Right kidney (tissue), 1 donor: ENCODE measurements around the gene EID2B.

Experiments
- DNase-seq: peaks from one replicate; pipeline ENCODE4 v3.0.0-alpha.2; 2016

Gene EID2B

GRCh38 chr19:39499932-39500331, 32.7 kb downstream of the EID2B start:
- no peak for DNase-seq

DNA sequence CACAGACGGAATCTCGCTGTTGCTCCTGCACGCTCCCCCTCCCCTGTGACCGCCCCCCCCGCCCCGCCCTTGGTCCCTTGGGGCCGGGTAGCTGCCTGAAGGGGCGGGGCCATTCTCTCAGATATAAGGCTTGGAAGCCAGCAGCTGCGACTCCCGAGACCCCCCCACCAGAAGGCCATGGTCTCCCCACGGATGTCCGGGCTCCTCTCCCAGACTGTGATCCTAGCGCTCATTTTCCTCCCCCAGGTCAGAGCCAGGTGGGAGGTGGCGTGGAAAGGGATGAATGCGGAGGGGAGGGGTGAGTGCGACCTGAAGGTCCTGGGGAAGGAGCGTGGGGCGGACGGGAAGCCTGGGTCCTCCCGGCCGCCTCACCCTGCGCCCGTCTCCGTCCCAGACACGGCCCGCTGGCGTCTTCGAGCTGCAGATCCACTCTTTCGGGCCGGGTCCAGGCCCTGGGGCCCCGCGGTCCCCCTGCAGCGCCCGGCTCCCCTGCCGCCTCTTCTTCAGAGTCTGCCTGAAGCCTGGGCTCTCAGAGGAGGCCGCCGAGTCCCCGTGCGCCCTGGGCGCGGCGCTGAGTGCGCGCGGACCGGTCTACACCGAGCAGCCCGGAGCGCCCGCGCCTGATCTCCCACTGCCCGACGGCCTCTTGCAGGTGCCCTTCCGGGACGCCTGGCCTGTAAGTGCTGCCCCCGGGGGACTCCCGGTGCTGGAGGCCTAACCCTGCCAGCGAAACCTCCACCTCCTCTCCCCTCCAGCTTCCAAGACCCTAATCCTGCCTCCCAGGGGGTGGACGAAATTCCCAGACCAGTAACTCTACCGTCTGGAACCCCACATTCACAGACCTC, 33.6 kb downstream of the EID2B start, which contains the start of gene DLL3:
Gene DLL3, plus strand, starts transcription at position 150 of the 845 bp plus-strand sequence. Its CDS starts 28 bp downstream, at position 178.
- peak; percentile 65 for DNase-seq

DNA sequence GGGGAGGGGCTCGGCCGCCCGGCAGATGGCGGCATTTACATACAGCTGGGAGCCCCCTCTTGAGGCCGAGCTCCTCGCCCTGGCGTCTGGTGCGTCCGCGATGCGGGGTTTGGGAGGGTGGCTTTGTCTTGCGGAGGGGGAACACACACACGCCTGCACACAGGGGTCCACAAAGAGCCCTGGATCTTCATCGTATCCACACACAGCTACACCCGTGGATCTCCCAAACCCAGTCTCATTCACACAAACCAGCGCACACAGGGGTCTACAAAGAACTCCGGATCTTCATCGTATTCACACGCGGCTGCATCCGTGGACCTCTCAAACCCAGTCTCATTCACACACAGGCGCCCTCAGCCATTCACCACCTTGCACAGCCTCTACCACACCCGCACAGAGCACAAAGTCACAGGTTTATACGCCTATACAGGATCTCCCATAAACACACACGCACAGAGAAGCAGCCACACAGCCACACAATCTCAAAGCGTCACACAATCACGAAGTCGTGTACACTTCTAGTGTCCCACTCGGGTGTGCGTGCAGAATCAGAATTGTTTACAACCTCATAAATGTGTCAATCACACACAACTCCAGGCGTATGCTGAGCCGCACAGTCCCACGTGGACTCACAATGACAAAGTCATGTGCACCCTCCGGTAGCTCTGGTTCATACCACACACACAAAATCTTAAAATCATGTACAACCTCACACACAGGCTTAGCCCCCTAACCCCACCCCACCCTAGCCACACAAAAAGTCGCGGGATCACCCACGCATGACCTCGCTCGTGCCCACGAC, 34.5 kb downstream of the EID2B start:
- peak; percentile 73 for DNase-seq

DNA sequence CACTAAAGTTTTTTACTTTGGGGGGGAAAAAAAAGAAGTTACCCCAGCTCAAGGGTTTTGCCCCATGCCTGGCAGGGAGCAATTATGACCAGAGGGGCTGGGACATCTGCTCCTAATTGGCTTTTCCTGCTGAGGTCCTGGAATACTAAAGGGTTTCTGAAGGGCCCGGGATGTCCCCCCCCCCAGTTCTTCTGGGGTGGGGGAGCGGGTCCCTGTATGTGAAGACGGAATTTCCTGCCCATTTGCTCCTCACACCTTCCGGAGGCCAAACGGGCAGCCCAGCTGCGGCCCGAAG, 35.0 kb downstream of the EID2B start:
- no peak for DNase-seq

- no peak for DNase-seq
These were observed 36.6 kb downstream of the EID2B start for GRCh38 chr19:39496063-39496462.

DNA sequence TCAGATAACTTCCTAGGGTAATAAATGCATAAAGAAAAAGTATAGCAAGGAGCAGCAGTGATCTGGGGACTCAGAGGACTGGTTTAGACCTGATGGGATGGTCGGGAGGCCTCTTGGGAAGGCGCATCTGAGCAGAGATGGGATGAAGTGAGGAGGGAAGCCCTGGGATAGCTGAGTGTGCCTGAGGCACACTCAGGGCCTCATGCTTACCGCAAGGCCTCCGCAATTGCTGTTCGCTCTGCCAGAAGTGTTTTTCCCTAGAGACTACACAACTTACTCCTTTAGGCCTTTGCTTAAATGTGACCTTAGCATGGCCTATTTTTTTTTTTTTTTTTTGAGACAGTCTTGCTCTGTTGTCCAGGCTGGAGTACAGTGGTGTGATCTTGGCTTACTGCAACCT, 38.0 kb downstream of the EID2B start:
- DNase-seq: no peak

DNA sequence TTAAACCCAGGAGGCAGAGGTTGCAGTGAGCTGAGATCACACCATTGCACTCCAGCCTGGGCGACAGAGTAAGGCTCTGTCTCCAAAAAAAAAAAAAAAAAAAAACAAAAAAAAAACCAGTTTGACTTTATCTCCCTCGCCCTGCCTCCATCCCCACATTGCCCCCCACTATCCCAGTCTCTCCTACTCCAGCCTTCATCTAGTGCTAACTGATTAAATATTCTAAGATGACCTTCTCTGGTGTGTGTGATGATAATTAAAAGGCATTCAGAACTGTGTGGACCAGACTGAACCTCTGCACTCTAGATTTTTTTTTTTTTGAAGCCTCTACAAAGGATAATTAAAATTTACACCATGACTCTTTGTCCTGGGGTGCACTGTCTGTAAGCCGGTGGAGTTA, 39.9 kb downstream of the EID2B start:
- no peak for DNase-seq

GRCh38 chr19:39492225-39492624, 40.4 kb downstream of the EID2B start:
- DNase-seq: no peak

DNA sequence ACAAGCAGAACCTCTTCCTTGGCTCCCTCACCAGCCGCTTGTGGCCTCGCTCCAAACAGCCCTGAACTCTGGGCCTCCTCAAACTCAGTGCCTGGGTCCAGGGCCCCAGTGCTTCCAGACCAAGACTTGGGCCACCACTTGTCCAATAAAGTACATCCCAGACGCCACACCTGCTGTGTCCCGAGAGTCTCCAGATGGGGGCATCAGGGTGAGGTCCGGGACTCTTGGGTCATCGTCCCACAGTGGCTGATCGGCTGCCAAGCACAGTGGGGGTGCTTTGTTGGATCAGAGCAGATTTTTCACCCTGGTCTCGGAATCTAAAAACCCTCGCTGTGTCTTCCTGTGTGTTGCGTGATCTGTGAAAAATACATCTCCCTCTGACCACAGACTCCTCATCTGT, 42.9 kb downstream of the EID2B start:
- DNase-seq: no peak

GRCh38 chr19:39483141-39483540, 49.5 kb downstream of the EID2B start:
- no peak for DNase-seq

DNA sequence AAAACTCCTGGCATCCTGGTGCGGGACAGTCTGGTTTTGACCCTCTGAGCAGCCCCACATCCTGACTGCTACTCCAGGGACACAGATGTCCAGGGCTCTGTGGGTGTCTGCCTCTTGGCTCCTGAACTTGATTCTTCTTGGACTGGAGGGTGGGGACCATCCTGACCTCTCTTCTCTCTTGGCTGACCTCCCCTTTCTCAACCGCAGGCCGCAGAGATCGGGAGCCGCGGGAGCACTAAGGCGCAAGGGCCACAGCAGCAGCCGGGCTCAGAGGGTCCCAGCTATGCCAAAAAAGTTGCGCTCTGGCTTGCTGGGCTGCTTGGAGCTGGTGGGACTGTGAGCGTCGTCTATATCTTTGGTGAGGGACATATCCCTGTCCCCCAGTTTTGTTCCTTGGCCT, 51.0 kb downstream of the EID2B start:
- DNase-seq: no peak

DNA sequence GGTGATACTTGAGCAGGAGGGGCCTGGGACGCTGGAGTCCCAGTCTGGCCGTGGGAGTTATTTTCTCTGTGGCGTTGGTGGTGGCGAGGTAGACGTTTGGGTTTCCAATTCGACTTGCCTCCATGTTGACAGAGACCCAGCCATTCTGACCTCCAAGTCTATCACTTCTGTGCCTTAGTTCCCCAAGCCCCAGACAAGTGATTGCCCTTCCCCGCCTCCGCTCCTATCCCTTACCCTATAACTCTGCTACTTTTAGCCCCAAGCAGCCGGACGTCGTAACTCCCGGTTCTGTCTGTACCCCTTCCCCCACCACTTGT, 51.5 kb downstream of the EID2B start:
- no peak for DNase-seq
